ENCODE results near the gene FAM174C. TPM values are rescaled to one million over a fixed set of nuclear protein-coding genes. Genes with fewer than 3 reads are reported as not detected.

Gene FAM174C
- total and polyA plus RNA-seq, 10 of the 15 experiments (the other 5 are each of a cell fraction or from before 2014, with no cell fraction given), result 0.89 to 94.6 (median 43.6) TPM

- peak overlapping the region; percentile 72 for H3K27ac ChIP-seq (ENCODE audit: control insufficient read depth, insufficient read depth)
Measured at GRCh38 chr19:1253514-1254080, 21.7 kb upstream of the FAM174C start.

More at GRCh38 chr19:1253514-1254080, 21.7 kb upstream of the FAM174C start:
- Histone ChIP-seq H3K4me1 (ENCODE audit: control insufficient read depth, insufficient read depth, low read length) (peaks cover 16% of the 10 kb centered on the region), H2AFZ (ENCODE audit: control insufficient read depth, low read depth, low read length) (no peak overlapping the region), H3K9me3 (replicated peaks; ENCODE audit: control insufficient read depth, insufficient read depth, low read length) (no peaks in the 10 kb centered on the region), H3K36me3 (ENCODE audit: control insufficient read depth in 2 of 2, insufficient read depth in 2 of 2, low read length in 1 of 2) (peaks cover 14 to 29% of the 10 kb centered on the region in 2 experiments; a peak in 3 of 4 replicates), H3K9ac (ENCODE audit: control insufficient read depth, insufficient read depth, low read length) (peak overlapping the region; percentile 86), H3K27me3 (replicated peaks in 1 of 2; ENCODE audit: control insufficient read depth in 2 of 2, insufficient read depth in 2 of 2, low read length in 1 of 2) (no peaks in the 10 kb centered on the region), H3K4me3 (peak overlapping the region; percentile 91), H3K4me2 (ENCODE audit: control insufficient read depth, insufficient read depth) (peak overlapping the region; percentile 53), H3K79me2 (ENCODE audit: control insufficient read depth, insufficient read depth, low read length) (peaks cover 61% of the 10 kb centered on the region), H4K20me1 (ENCODE audit: control insufficient read depth, insufficient read depth) (no peaks in the 10 kb centered on the region)
- FAIRE-seq (no peak), DNase-seq (ENCODE audit: low read depth, low spot score) (no peak), ATAC-seq (no peak)
- ChIA-PET RAD21 (ENCODE audit: unreplicated experiment) (interaction anchor here (1.0 to 2.9 kb wide), 5 partner anchors 9 to 129 kb away, joined by 3 to 47 read pairs (median 7); partner anchors contain the start of gene CIRBP), POLR2A (interaction anchor here (0.7 to 2.9 kb wide), 7 partner anchors 9 to 186 kb away, joined by 3 to 29 read pairs (median 14); partner anchors contain the start of genes ARHGAP45 and CIRBP), SMC1A (ENCODE audit: uncharacterized antibody, unreplicated experiment) (interaction anchor here (1.2 to 1.9 kb wide), 3 partner anchors 8 to 13 kb away, joined by 4 to 14 read pairs (median 6); no protein-coding TSS in a partner anchor), CTCF (interaction anchor here (1.0 to 2.3 kb wide), 6 partner anchors 9 to 26 kb away, joined by 3 to 26 read pairs (median 8); partner anchors contain the start of gene CIRBP)
- TF ChIP-seq POLR2AphosphoS2 (IDR thresholded peaks at IDR 0.05; ENCODE audit: low read depth, low read length) (peak; percentile 20; the same call in 1 of the 2 replicates), PBX3 (IDR thresholded peaks at IDR 0.05; ENCODE audit: insufficient replicate concordance, low read depth, low read length) (no peak), BCL3 (IDR thresholded peaks at IDR 0.05; ENCODE audit: borderline replicate concordance, insufficient read depth, low read depth, low read length, poor library complexity, severe bottlenecking) (no peak), LARP7 (IDR thresholded peaks at IDR 0.05) (0 out of 2 replicates have a peak, but pooled peaks have one; percentile 32), MYC (IDR thresholded peaks at IDR 0.05; ENCODE audit: insufficient read depth, insufficient read length, insufficient replicate concordance, low read length, severe bottlenecking) (no peak), CHD1 (IDR thresholded peaks at IDR 0.05; ENCODE audit: low read depth, low read length) (no peak), ZNF24 (IDR thresholded peaks at IDR 0.05) (no peak), BMI1 (IDR thresholded peaks at IDR 0.05; ENCODE audit: borderline replicate concordance) (no peak), SP1 (IDR thresholded peaks at IDR 0.05; ENCODE audit: low read depth, low read length) (no peak), MAX (IDR thresholded peaks at IDR 0.05; ENCODE audit: low read depth, low read length) (no peak), CHD4 (IDR thresholded peaks at IDR 0.05) (no peak), REST (IDR thresholded peaks at IDR 0.05; ENCODE audit: low read depth, low read length) (no peak), RUNX3 (IDR thresholded peaks at IDR 0.05; ENCODE audit: low read length) (no peak), NFYB (IDR thresholded peaks at IDR 0.05; ENCODE audit: insufficient read depth, low read depth, low read length) (no peak)
- WGBS (ENCODE audit: insufficient coverage, insufficient replicate concordance, low lambda C conversion rate, missing lambda C conversion rate), result 62% methylated on average over 22 of the region's 23 CpGs
- BruUV-seq (replicated peaks), result no TSS peak
- intact Hi-C loops (cut with micrococcal nuclease; ENCODE audit: unreplicated experiment), result no loop called here
- in situ Hi-C loops (cut with MboI), result no loop called here

Data from GM12878 (cell line).